GM12878 (cell line): Measurements from ENCODE around the gene GPR171. TPM values are rescaled to one million over a fixed set of nuclear protein-coding genes. Genes with fewer than 3 reads are reported as not detected.

Experiments
- ATAC-seq: fragments of 200-7000 bp; cut with Tn5 transposase; 3 replicates; pipeline ENCODE4 v1.9.1; 2020; ENCODE audit warnings: mild to moderate bottlenecking, moderate library complexity
- BruUV-seq: library from RNA; stranded (reverse); fragments of 400-500 nt; replicated peaks from 2 replicates; lab custom pipeline; 2021; lab: Mats Ljungman, UMichigan
- CTCF ChIA-PET: fragments of 300-600 bp; sonication (Branson Sonifier 250); formaldehyde crosslinking; extraction: SDS; loops from one replicate; lab custom pipeline; 2021; ENCODE audit warnings: inconsistent platforms; lab: Yijun Ruan, JAX
- POLR2A ChIA-PET: fragments of 350-600 bp; formaldehyde crosslinking; extraction: SDS; loops from one replicate; lab custom pipeline; 2021; ENCODE audit warnings: inconsistent platforms; lab: Charles Lee
- RAD21 ChIA-PET: fragments of 300-600 bp; sonication (Branson Sonifier 250); formaldehyde crosslinking; loops from one replicate; lab custom pipeline; 2023; ENCODE audit warnings: antibody characterized with exemption; ENCODE audit not compliant: unreplicated experiment; lab: Charles Lee
- SMC1A ChIA-PET: fragments of 300-600 bp; sonication (Branson Sonifier 250); formaldehyde crosslinking; loops from one replicate; lab custom pipeline; 2023; ENCODE audit not compliant: unreplicated experiment, uncharacterized antibody; lab: Charles Lee
- DNase-seq: peaks from one replicate; pipeline ENCODE4 v3.0.0-alpha.2; 2011; ENCODE audit warnings: low read depth, low spot score
- FAIRE-seq: peaks from 3 replicates; lab custom pipeline; 2011; peaks lifted over from hg19 to GRCh38; lab: Jason Lieb, UNC
- H2AFZ ChIP-seq: 2 replicates; pipeline ENCODE4 v1.6.0; 2011; ENCODE audit warnings: low read depth, low read length, control low read depth; ENCODE audit not compliant: control insufficient read depth
- H3K27ac ChIP-seq: 2 replicates; pipeline ENCODE4 v1.5.1; 2011; ENCODE audit warnings: control low read depth; ENCODE audit not compliant: control insufficient read depth, insufficient read depth
- H3K27me3 ChIP-seq, 2 experiments: replicated peaks in 1 of 2; 2 replicates each; pipeline versions ENCODE4 v1.6.0 to v1.6.1; 2011; ENCODE audit warnings: low read length in 1 of 2; ENCODE audit not compliant: control insufficient read depth in 2 of 2, insufficient read depth in 2 of 2
- H3K36me3 ChIP-seq, 2 experiments: 2 replicates each; pipeline ENCODE4 v1.5.1; 2011; ENCODE audit warnings: low read length in 1 of 2; ENCODE audit not compliant: control insufficient read depth in 2 of 2, insufficient read depth in 2 of 2
- H3K4me1 ChIP-seq: 2 replicates; pipeline ENCODE4 v1.6.1; 2011; ENCODE audit warnings: mild to moderate bottlenecking, low read length, moderate library complexity, mixed read lengths; ENCODE audit not compliant: control insufficient read depth, insufficient read depth
- H3K4me2 ChIP-seq: 2 replicates; pipeline ENCODE4 v1.6.0; 2011; ENCODE audit warnings: control low read depth; ENCODE audit not compliant: control insufficient read depth, insufficient read depth
- H3K4me3 ChIP-seq: fragments of 200-600 bp; sonication (generic); 2 replicates; pipeline ENCODE4 v1.5.1; 2016
- H3K79me2 ChIP-seq: 2 replicates; pipeline ENCODE4 v1.6.0; 2011; ENCODE audit warnings: low read length; ENCODE audit not compliant: control insufficient read depth, insufficient read depth
- H3K9ac ChIP-seq: 2 replicates; pipeline ENCODE4 v1.8.0; 2011; ENCODE audit warnings: low read length, control low read depth, mixed read lengths; ENCODE audit not compliant: control insufficient read depth, insufficient read depth
- H3K9me3 ChIP-seq: replicated peaks from 3 replicates; pipeline ENCODE4 v1.5.1; 2011; ENCODE audit warnings: mild to moderate bottlenecking, low read length; ENCODE audit not compliant: control insufficient read depth, insufficient read depth
- H4K20me1 ChIP-seq: 2 replicates; pipeline ENCODE4 v1.6.0; 2011; ENCODE audit not compliant: control insufficient read depth, insufficient read depth
- BHLHE40 ChIP-seq, 2 experiments: fragments of 450-650 bp in 1 of 2; IDR thresholded peaks; 2 replicates each; pipeline ENCODE4 v1.6.1; 2011 to 2017; ENCODE audit warnings: low read depth in 2 of 2, borderline replicate concordance in 1 of 2, improper control_type of control experiment in 1 of 2, low read length in 1 of 2, mild to moderate bottlenecking in 1 of 2
- BMI1 ChIP-seq: fragments of 450-650 bp; IDR thresholded peaks from 2 replicates; pipeline ENCODE4 v1.6.1; 2016; ENCODE audit warnings: mild to moderate bottlenecking, moderate library complexity, borderline replicate concordance
- CREB1 ChIP-seq: IDR thresholded peaks from 2 replicates; pipeline ENCODE4 v1.6.1; 2012; ENCODE audit warnings: low read depth, mild to moderate bottlenecking, inconsistent platforms
- POLR2AphosphoS2 ChIP-seq: IDR thresholded peaks from 2 replicates; pipeline ENCODE4 v1.6.1; 2011; ENCODE audit warnings: low read depth, mild to moderate bottlenecking, low read length, improper control_type of control experiment, moderate library complexity
- ZNF687 ChIP-seq: fragments of 450-650 bp; IDR thresholded peaks from 2 replicates; pipeline ENCODE4 v1.6.1; 2017; ENCODE audit warnings: mild to moderate bottlenecking, moderate library complexity
- WGBS: methylation state at CpG from one replicate; pipeline ENCODE4 v1.1.6; 2016; ENCODE audit warnings: low lambda C conversion rate; ENCODE audit not compliant: insufficient replicate concordance, insufficient coverage; ENCODE audit errors: missing lambda C conversion rate; 5-methylcytosine and 5-hydroxymethylcytosine counted together
- in situ Hi-C: fragments of 300-500 bp; cut with MboI; formaldehyde crosslinking; loops from 9 replicates; pipeline ENCODE4 v1.14.3; 2018; ENCODE audit warnings: mixed read lengths
- intact Hi-C: fragments of 100-400 bp; cut with micrococcal nuclease; formaldehyde crosslinking; loops from one replicate; pipeline ENCODE4 v1.14.2; 2022; ENCODE audit not compliant: unreplicated experiment
- polyA plus RNA-seq, 11 experiments: library from polyadenylated mRNA; depleted of rRNA in 4 of 11; unstranded in 6 of 11; stranded (reverse) in 5 of 11; fragments of >200 nt; fragmentation: Nextera tagmentation in 4 of 11; fragmentation: Illumina TruSeq in 1 of 11; extraction: Ambion mirVana in 4 of 11; extraction: Trizol in 1 of 11; gene quantifications; 1 replicate in 1 of 11; 2 replicates in 10 of 11; pipeline versions ENCODE4 v1.2.1 to v1.2.3, GENCODE V29; 2011 to 2016; ENCODE audit warnings: inconsistent platforms in 2 of 11, missing spikeins in 2 of 11, low read depth in 1 of 11
- total RNA-seq, 4 experiments: library from RNA; depleted of rRNA in 3 of 4; stranded (reverse); fragments of >200 nt in 3 of 4; fragmentation: Illumina TruSeq in 1 of 4; extraction: Trizol in 1 of 4; gene quantifications; 2 replicates each; pipeline versions ENCODE4 v1.2.1 to v1.2.3, GENCODE V29; 2013 to 2021
- TF ChIP-seq, protein P1 (sequence below): fragments of 450-650 bp; IDR thresholded peaks from 2 replicates; pipeline ENCODE4 v1.6.1; 2018; ENCODE audit warnings: mild to moderate bottlenecking, low read depth, moderate library complexity; ENCODE audit not compliant: partially characterized antibody
- TF ChIP-seq, protein P2 (sequence below): fragments of 450-650 bp; formaldehyde crosslinking; IDR thresholded peaks from 2 replicates; pipeline ENCODE4 v1.4.0; 2020; ENCODE audit warnings: mild to moderate bottlenecking, moderate library complexity
- TF ChIP-seq, protein P3 (sequence below): IDR thresholded peaks from 2 replicates; pipeline ENCODE4 v1.6.1; 2012; ENCODE audit warnings: low read depth, low read length, improper control_type of control experiment

Gene GPR171
- total and polyA plus RNA-seq, 10 of the 15 experiments (the other 5 are each of a cell fraction or from before 2014, with no cell fraction given), result 0.05 to 0.07 TPM; not detected in 8

- ChIA-PET SMC1A (no interaction called here), RAD21 (no interaction called here), CTCF (no interaction called here), POLR2A (no interaction called here)
- no peaks in the 10 kb centered on the region for H3K79me2 ChIP-seq
- H3K4me3 ChIP-seq, result no peak overlapping the region
- WGBS, result 42% methylated on average over 7 of the region's 7 CpGs
- no peaks in the 10 kb centered on the region for H3K9me3 ChIP-seq
- TF ChIP-seq POLR2AphosphoS2, result no peak
- TF ChIP-seq, protein P1, sequence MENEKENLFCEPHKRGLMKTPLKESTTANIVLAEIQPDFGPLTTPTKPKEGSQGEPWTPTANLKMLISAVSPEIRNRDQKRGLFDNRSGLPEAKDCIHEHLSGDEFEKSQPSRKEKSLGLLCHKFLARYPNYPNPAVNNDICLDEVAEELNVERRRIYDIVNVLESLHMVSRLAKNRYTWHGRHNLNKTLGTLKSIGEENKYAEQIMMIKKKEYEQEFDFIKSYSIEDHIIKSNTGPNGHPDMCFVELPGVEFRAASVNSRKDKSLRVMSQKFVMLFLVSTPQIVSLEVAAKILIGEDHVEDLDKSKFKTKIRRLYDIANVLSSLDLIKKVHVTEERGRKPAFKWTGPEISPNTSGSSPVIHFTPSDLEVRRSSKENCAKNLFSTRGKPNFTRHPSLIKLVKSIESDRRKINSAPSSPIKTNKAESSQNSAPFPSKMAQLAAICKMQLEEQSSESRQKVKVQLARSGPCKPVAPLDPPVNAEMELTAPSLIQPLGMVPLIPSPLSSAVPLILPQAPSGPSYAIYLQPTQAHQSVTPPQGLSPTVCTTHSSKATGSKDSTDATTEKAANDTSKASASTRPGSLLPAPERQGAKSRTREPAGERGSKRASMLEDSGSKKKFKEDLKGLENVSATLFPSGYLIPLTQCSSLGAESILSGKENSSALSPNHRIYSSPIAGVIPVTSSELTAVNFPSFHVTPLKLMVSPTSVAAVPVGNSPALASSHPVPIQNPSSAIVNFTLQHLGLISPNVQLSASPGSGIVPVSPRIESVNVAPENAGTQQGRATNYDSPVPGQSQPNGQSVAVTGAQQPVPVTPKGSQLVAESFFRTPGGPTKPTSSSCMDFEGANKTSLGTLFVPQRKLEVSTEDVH, result no peak
- no peak for TF ChIP-seq CREB1
- no peak for TF ChIP-seq BMI1
- no peak for TF ChIP-seq BHLHE40 (IDR thresholded peaks at IDR 0.05; ENCODE audit: borderline replicate concordance in 1 of 2, low read depth in 2 of 2, low read length in 1 of 2)
- TF ChIP-seq, protein P2, sequence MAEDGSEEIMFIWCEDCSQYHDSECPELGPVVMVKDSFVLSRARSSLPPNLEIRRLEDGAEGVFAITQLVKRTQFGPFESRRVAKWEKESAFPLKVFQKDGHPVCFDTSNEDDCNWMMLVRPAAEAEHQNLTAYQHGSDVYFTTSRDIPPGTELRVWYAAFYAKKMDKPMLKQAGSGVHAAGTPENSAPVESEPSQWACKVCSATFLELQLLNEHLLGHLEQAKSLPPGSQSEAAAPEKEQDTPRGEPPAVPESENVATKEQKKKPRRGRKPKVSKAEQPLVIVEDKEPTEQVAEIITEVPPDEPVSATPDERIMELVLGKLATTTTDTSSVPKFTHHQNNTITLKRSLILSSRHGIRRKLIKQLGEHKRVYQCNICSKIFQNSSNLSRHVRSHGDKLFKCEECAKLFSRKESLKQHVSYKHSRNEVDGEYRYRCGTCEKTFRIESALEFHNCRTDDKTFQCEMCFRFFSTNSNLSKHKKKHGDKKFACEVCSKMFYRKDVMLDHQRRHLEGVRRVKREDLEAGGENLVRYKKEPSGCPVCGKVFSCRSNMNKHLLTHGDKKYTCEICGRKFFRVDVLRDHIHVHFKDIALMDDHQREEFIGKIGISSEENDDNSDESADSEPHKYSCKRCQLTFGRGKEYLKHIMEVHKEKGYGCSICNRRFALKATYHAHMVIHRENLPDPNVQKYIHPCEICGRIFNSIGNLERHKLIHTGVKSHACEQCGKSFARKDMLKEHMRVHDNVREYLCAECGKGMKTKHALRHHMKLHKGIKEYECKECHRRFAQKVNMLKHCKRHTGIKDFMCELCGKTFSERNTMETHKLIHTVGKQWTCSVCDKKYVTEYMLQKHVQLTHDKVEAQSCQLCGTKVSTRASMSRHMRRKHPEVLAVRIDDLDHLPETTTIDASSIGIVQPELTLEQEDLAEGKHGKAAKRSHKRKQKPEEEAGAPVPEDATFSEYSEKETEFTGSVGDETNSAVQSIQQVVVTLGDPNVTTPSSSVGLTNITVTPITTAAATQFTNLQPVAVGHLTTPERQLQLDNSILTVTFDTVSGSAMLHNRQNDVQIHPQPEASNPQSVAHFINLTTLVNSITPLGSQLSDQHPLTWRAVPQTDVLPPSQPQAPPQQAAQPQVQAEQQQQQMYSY (CRISPR knock-in tag), result no peak
- TF ChIP-seq, protein P3, sequence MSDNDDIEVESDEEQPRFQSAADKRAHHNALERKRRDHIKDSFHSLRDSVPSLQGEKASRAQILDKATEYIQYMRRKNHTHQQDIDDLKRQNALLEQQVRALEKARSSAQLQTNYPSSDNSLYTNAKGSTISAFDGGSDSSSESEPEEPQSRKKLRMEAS, result no peak
- no peak for TF ChIP-seq ZNF687
- H2AFZ ChIP-seq, result no peak overlapping the region
- no peaks in the 10 kb centered on the region for H3K36me3 ChIP-seq
- no peaks in the 10 kb centered on the region for H4K20me1 ChIP-seq
- intact Hi-C loops, result no loop called here
- in situ Hi-C loops, result loop anchor here (5.0 kb wide), 1 partner anchor 62 kb away; no protein-coding TSS in a partner anchor
- FAIRE-seq, result no peak
- H3K27ac ChIP-seq, result no peak overlapping the region
- no peaks in the 10 kb centered on the region for H3K27me3 ChIP-seq
- H3K4me1 ChIP-seq, result peaks cover 7% of the 10 kb centered on the region; the same call in 1 of the 2 replicates
- no peak overlapping the region for H3K9ac ChIP-seq
- no peak overlapping the region for H3K4me2 ChIP-seq
- no TSS peak for BruUV-seq
- no peak for ATAC-seq
- DNase-seq, result no peak
These were observed 37.8 kb downstream of the GPR171 start for GRCh38 chr3:151165226-151165625.
